GM19324 (cell line): ENCODE data around the gene ZNF467.

Experiments used
- ATAC-seq: cut with Tn5 transposase; IDR thresholded peaks from one replicate; pipeline ENCODE4 v1.9.1; 2021; ENCODE audit warnings: mild to moderate bottlenecking, moderate library complexity; ENCODE audit not compliant: unreplicated experiment, low FRiP score

Gene ZNF467

GRCh38 chr7:149811221-149811620, 37.8 kb upstream of the ZNF467 start:
- ATAC-seq, result no peak

GRCh38 chr7:149809215-149809614, 35.8 kb upstream of the ZNF467 start:
- ATAC-seq, result no peak

- ATAC-seq, result no peak
These were observed 34.9 kb upstream of the ZNF467 start for GRCh38 chr7:149808311-149808710.

- no peak for ATAC-seq
These were observed 33.3 kb upstream of the ZNF467 start for GRCh38 chr7:149806726-149807125.

- no peak for ATAC-seq
These were observed 30.7 kb upstream of the ZNF467 start for GRCh38 chr7:149804106-149804505.

- no peak for ATAC-seq
These were observed 30.2 kb upstream of the ZNF467 start for GRCh38 chr7:149803551-149804074.

GRCh38 chr7:149802966-149803365, 29.6 kb upstream of the ZNF467 start:
- no peak for ATAC-seq

GRCh38 chr7:149801816-149802215, 28.4 kb upstream of the ZNF467 start:
- ATAC-seq, result no peak

- no peak for ATAC-seq
These were observed 27.7 kb upstream of the ZNF467 start for GRCh38 chr7:149801002-149801566.

GRCh38 chr7:149800169-149800555, 26.8 kb upstream of the ZNF467 start:
- no peak for ATAC-seq

- ATAC-seq, result no peak
These were observed 26.2 kb upstream of the ZNF467 start for GRCh38 chr7:149799397-149800168.

GRCh38 chr7:149797771-149798170, 24.4 kb upstream of the ZNF467 start:
- ATAC-seq, result no peak

- no peak for ATAC-seq
These were observed 23.0 kb upstream of the ZNF467 start for GRCh38 chr7:149796287-149796860.

- no peak for ATAC-seq
These were observed 21.7 kb upstream of the ZNF467 start for GRCh38 chr7:149795126-149795525.

- ATAC-seq, result no peak
These were observed 21.3 kb upstream of the ZNF467 start for GRCh38 chr7:149794661-149795060.

GRCh38 chr7:149793261-149793660, 19.9 kb upstream of the ZNF467 start:
- ATAC-seq, result no peak

- ATAC-seq, result no peak
These were observed 18.8 kb upstream of the ZNF467 start for GRCh38 chr7:149792220-149792595.

GRCh38 chr7:149791411-149792219, 18.2 kb upstream of the ZNF467 start:
- ATAC-seq, result no peak

- no peak for ATAC-seq
These were observed 17.5 kb upstream of the ZNF467 start for GRCh38 chr7:149790754-149791360.

GRCh38 chr7:149790146-149790548, 16.8 kb upstream of the ZNF467 start:
- no peak for ATAC-seq

- no peak for ATAC-seq
These were observed 15.7 kb upstream of the ZNF467 start for GRCh38 chr7:149789101-149789500.
